ENCODE measurements around the gene BNIP2.

The BNIP2 gene, protein sequence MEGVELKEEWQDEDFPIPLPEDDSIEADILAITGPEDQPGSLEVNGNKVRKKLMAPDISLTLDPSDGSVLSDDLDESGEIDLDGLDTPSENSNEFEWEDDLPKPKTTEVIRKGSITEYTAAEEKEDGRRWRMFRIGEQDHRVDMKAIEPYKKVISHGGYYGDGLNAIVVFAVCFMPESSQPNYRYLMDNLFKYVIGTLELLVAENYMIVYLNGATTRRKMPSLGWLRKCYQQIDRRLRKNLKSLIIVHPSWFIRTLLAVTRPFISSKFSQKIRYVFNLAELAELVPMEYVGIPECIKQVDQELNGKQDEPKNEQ

DNA sequence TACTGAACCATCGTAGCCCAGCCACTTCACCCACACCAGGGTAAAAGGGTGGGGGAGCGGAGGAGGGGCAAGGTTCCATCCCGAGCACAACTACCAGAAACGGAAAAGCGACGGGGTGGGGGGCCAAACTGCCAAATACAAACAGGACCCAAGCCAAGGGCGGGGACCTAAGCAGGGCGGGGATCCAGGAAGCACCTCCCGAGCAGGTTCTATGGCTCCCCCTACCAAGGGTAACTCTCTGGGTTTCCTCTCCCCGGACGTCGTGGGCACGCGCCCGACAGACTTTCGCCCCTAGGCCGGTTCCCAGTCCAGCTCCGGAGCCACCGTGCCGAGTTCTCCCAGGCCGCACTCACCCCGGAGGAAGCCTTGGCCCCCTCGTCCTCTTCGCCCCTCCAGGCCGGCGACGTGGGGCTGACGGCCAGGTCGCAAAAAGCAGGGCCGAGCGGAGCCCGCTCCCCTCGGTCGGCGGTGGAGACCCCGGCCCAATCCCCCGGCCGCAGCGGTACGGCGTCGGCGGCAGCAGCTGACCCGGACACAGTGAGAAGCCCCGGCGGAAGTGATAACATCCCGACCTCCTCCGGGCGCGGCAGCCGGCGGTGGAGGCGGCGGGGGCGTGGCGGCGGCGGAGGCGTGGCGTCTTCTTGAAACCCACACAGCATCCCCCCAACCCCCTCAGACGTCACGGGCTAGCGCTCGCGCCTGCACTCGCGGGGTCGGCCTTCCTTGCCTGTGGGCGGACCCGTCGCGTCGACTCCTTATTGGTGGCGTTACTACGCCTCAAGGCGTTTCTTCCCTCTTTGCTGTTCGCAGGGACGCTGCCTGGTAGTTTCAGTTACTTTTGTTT lies at the start of gene BNIP2:
TSS of gene BNIP2 (minus strand) at position 539 of the 844 bp plus-strand sequence. CDS start 6,863 bp downstream, outside the sequence.
- peak; percentile 96 to 99 for DNase-seq (ENCODE audit: low spot score in 2 of 2)
- H3K4me3 Mint-ChIP-seq = peak within 1 kb of the TSS; percentile 97
- H3K27me3 Mint-ChIP-seq = no peaks in the 10 kb centered on the region
- H3K27ac Mint-ChIP-seq = peak within 1 kb of the TSS; percentile 97
- no peaks in the 10 kb centered on the region for H3K9me3 Mint-ChIP-seq
- peak; percentile 81 for ATAC-seq (ENCODE audit: low read depth)
- H3K36me3 Mint-ChIP-seq = peaks cover 3% of the 10 kb centered on the region
- peaks cover 21% of the 10 kb centered on the region for H3K4me1 Mint-ChIP-seq

DNA sequence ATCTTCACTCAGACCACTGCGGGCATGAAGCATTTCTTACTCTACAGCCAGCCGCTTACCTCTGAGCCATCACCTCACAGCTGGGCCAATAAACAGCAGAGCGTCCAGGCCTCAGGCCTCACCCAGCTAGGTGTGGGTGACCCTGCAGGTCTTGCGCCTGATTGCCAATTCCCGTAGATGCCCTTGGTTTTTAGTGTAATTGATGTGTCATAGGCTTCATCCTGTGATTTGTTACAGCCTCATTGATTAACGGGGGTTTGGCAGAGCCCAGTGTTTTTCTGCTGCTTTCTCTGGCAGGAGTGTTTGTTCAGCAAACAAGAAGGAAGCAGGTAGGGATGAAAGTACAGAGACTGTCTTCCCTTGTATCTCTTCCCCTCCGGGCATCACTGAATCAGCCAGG lies 49.6 kb upstream of the BNIP2 start:
- H3K36me3 Mint-ChIP-seq = no peaks in the 10 kb centered on the region
- H3K4me3 Mint-ChIP-seq = no peak overlapping the region
- ATAC-seq (ENCODE audit: low read depth) (no peak), DNase-seq (ENCODE audit: low spot score in 2 of 2) (no peak)
- no peaks in the 10 kb centered on the region for H3K4me1 Mint-ChIP-seq
- no peak overlapping the region for H3K27ac Mint-ChIP-seq
- H3K27me3 Mint-ChIP-seq = peaks cover 11% of the 10 kb centered on the region
- no peaks in the 10 kb centered on the region for H3K9me3 Mint-ChIP-seq

DNA sequence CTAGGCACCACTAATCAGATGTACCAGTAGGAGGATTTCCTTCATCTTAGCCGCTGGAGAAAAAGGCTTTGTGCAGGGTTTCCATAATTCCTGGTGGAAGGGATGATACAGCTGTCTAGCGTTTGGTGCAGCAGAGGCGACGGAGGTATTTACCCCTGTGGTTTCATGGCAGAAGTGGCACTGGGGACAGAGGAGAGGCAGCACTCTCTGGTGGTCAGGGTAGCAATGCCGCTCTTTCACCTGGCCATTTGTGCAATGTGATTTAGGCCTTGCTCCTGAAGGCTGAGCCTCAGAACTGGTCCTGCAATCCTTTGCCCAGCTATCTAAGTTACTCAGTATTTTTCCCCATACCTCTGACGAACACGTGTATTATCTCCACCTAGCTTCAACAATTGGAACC lies 47.1 kb upstream of the BNIP2 start:
- peaks cover 8% of the 10 kb centered on the region for H3K27me3 Mint-ChIP-seq
- DNase-seq (ENCODE audit: low spot score in 2 of 2) = no peak
- ATAC-seq (ENCODE audit: low read depth) = no peak
- H3K4me3 Mint-ChIP-seq = no peak overlapping the region
- no peaks in the 10 kb centered on the region for H3K9me3 Mint-ChIP-seq
- H3K27ac Mint-ChIP-seq = no peak overlapping the region
- no peaks in the 10 kb centered on the region for H3K36me3 Mint-ChIP-seq
- H3K4me1 Mint-ChIP-seq = no peaks in the 10 kb centered on the region

DNA sequence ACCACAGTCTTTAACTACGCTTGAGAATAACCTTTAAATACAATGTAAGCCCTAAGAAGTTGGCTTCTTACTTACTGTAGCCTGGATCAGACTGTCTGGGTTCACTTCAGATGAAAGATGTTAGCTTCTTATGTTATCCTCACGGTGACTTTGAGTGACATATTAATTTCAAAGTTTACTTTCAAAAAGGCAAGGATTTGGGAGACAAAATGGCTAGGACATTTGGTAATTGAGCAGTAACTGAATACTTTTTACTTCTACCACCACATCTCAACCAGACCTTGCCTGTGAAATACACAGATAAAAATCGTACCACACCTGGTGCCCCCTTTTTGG lies 36.0 kb upstream of the BNIP2 start:
- ATAC-seq (ENCODE audit: low read depth) (no peak), DNase-seq (ENCODE audit: low spot score in 2 of 2) (no peak)
- Mint-ChIP-seq H3K4me1 (no peaks in the 10 kb centered on the region), H3K4me3 (no peak overlapping the region), H3K27ac (no peak overlapping the region), H3K36me3 (no peaks in the 10 kb centered on the region), H3K27me3 (peaks cover 3% of the 10 kb centered on the region), H3K9me3 (no peaks in the 10 kb centered on the region)

DNA sequence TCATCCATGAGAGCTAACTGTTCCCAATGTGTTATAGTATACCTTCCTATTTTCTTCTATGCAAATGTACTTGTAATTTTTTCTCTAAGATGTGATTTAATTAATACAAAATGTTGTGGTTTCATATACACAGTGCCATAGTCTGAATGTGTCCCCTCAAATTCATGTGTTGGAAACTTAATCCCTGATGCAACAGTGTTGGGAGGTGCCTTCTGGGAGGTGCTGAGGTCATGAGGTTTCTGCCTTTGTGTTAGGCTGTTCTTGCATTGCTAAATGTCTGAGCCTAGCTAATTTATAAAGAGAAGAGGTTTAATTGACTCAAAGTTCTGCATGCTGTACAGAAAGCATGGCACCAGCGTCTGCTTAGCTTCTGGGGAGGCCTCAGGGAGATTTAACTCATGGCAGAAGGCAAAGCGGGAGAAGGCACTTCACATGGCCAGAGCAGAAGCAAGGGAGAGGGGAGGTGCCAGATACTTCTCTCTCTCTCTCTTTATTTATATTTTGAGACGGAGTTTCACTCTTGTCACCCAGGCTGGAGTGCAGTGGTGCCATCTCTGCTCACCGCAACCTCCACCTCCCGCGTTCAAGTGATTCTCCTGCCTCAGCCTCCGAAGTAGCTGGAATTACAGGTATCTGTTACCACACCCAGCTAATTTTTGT lies 34.7 kb upstream of the BNIP2 start:
- DNase-seq (ENCODE audit: low spot score in 2 of 2) (no peak), ATAC-seq (ENCODE audit: low read depth) (no peak)
- Mint-ChIP-seq H3K9me3 (no peaks in the 10 kb centered on the region), H3K4me3 (no peak overlapping the region), H3K36me3 (no peaks in the 10 kb centered on the region), H3K27me3 (peaks cover 3% of the 10 kb centered on the region), H3K4me1 (no peaks in the 10 kb centered on the region), H3K27ac (no peak overlapping the region)

DNA sequence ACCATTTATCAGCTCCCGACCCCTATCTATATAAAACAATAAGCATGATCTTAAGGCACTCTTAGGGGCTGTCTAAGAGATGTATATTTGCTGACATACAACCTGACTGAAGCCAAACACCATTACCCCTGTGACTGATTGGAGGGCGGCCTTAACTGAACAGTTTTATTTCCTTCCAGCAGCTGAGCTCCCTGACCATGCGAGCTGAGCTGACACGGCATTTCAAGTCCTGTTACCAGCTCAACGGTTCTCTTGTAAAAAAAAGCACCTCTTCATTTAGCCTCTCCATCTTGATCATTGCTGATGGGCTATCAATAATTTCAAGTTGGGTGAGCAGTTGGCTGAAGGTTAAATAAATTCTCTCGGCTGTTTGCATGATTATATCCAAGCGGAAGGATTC lies 33.4 kb upstream of the BNIP2 start:
- Mint-ChIP-seq H3K27me3 (peaks cover 3% of the 10 kb centered on the region), H3K36me3 (no peaks in the 10 kb centered on the region), H3K27ac (no peak overlapping the region), H3K4me3 (no peak overlapping the region), H3K9me3 (no peaks in the 10 kb centered on the region), H3K4me1 (no peaks in the 10 kb centered on the region)
- ATAC-seq (ENCODE audit: low read depth) (no peak), DNase-seq (ENCODE audit: low spot score in 2 of 2) (no peak)

DNA sequence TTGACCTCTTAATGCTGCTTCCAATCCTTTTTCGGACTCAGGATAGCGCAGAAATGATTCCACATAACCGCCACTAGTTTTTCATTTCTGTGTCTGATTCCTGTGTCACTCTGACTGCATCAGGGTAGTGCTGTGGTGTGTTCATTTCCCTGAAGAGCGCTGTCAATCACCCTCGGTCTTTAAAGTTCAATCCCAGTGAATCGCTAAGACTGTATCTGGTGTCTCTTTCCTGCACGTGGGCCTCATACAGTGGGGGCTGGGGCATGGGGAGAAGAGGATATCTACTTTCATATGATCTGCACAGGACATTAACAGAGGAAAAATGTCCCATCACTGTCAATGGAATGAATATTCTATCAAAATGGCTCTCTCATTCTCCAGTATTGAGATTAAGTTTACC lies 32.9 kb upstream of the BNIP2 start:
- Mint-ChIP-seq H3K9me3 (no peaks in the 10 kb centered on the region), H3K27ac (no peak overlapping the region), H3K4me3 (no peak overlapping the region), H3K4me1 (no peaks in the 10 kb centered on the region), H3K36me3 (no peaks in the 10 kb centered on the region), H3K27me3 (no peaks in the 10 kb centered on the region)
- no peak for DNase-seq (ENCODE audit: low spot score in 2 of 2)
- ATAC-seq (ENCODE audit: low read depth) = no peak

DNA sequence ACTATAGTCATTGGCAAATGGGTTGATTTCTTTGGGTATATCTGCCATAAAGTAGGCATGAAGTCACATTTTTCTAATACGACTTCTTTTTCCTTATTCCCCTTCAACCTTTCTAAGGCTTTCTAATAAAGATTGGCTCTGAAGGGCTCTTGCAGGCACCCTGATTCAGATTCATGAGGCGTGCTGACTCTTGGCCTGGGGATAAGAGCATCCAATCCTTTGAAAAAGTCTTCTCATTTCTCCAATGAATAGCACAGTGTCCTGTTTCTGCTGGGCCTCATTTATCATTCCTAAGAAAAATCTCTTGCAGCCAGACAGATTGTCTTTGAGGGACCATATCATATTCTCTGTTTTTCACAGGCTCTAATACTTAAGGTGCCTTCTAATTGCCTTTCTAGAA lies 32.3 kb upstream of the BNIP2 start:
- no peak for ATAC-seq (ENCODE audit: low read depth)
- Mint-ChIP-seq H3K4me1 (no peaks in the 10 kb centered on the region), H3K36me3 (no peaks in the 10 kb centered on the region), H3K4me3 (no peak overlapping the region), H3K27me3 (no peaks in the 10 kb centered on the region), H3K9me3 (no peaks in the 10 kb centered on the region), H3K27ac (no peak overlapping the region)
- no peak for DNase-seq (ENCODE audit: low spot score in 2 of 2)

DNA sequence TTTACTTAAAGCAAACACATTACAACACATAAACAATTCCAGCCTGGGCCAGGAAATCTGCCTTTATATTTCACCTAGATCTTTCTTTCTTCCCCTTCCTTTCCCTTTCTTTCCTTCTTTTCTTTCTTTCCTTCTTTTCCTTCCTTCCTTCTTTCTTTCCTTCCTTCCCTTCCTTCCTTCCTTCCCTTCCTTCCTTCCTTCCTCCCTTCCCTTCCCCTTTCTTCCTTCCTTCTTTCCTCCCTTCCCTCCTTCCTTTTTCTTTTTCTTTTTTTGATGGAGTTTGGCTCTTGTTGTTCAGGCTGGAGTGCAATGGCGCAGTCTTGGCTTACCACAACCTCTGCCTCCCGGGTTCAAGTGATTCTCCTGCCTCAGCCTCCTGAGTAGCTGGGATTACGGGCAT lies 24.1 kb upstream of the BNIP2 start:
- DNase-seq (ENCODE audit: low spot score in 2 of 2) (no peak), ATAC-seq (ENCODE audit: low read depth) (no peak)
- no peak overlapping the region for H3K4me3 Mint-ChIP-seq
- H3K36me3 Mint-ChIP-seq = peaks cover 2% of the 10 kb centered on the region
- H3K27ac Mint-ChIP-seq = no peak overlapping the region
- peaks cover 6% of the 10 kb centered on the region for H3K27me3 Mint-ChIP-seq
- H3K9me3 Mint-ChIP-seq = peaks cover 2% of the 10 kb centered on the region
- H3K4me1 Mint-ChIP-seq = no peaks in the 10 kb centered on the region

DNA sequence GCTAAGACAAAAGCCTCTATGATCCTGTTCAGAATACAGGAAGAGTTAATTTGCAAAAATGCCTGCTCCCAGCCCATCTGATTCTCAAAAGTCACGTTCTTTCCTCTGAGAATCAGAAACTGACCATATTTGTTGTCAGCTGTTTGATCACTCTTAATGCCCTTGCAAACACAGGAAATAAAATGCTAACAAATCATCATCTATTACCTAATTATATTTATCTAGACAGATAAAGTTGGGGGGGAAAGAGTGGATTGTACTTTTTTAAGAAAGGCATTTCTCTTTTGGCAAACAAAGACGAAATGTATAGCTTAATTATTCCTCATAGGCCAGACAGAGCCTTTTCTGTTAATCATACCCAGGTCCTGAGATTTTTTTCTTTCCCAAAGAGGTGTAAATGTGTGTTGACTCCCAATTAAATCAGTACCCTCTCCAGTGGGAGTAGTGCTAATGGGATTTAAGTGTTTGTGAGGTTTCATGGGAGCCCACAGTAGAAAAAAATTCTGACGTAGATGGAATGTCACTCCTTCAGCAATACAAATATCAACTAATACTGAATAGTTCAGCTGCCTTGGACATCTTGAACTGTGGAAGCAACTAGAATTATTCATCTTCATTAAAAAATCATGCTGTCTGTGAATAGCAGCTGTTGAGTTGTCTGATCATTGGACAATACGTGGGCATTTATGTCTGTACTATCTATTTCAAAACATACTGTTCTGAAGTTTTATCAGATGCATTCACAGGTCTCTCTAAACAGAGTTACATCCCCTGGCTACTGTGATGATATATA lies 22.5 kb upstream of the BNIP2 start:
- Mint-ChIP-seq H3K4me1 (no peaks in the 10 kb centered on the region), H3K27ac (no peak overlapping the region), H3K9me3 (peaks cover 7% of the 10 kb centered on the region), H3K4me3 (no peak overlapping the region), H3K27me3 (peaks cover 9% of the 10 kb centered on the region), H3K36me3 (peaks cover 7% of the 10 kb centered on the region)
- ATAC-seq (ENCODE audit: low read depth) = no peak
- DNase-seq (ENCODE audit: low spot score in 2 of 2) = no peak

DNA sequence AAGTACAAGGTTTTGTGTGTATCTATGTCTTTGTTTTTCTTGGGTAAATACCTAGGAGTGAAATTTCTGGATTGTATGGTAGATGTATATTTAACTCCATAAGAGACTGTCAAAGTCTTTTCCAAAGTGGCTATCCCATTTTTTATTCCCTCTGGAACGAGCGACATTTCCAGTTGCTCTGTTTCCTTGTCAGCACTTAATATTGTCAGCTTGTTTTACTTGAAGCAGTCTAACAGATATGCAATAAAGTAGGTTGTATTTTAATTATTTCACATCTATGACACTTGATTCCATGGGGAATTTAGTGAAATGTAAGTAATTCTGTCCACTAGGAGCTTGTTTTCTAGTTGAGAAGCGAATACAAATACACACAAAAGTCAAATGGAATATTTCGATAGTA lies 18.5 kb upstream of the BNIP2 start:
- Mint-ChIP-seq H3K36me3 (peaks cover 7% of the 10 kb centered on the region), H3K27ac (no peak overlapping the region), H3K9me3 (peaks cover 7% of the 10 kb centered on the region), H3K4me3 (no peak overlapping the region), H3K4me1 (peaks cover 2% of the 10 kb centered on the region), H3K27me3 (peaks cover 7% of the 10 kb centered on the region)
- no peak for ATAC-seq (ENCODE audit: low read depth)
- no peak for DNase-seq (ENCODE audit: low spot score in 2 of 2)

DNA sequence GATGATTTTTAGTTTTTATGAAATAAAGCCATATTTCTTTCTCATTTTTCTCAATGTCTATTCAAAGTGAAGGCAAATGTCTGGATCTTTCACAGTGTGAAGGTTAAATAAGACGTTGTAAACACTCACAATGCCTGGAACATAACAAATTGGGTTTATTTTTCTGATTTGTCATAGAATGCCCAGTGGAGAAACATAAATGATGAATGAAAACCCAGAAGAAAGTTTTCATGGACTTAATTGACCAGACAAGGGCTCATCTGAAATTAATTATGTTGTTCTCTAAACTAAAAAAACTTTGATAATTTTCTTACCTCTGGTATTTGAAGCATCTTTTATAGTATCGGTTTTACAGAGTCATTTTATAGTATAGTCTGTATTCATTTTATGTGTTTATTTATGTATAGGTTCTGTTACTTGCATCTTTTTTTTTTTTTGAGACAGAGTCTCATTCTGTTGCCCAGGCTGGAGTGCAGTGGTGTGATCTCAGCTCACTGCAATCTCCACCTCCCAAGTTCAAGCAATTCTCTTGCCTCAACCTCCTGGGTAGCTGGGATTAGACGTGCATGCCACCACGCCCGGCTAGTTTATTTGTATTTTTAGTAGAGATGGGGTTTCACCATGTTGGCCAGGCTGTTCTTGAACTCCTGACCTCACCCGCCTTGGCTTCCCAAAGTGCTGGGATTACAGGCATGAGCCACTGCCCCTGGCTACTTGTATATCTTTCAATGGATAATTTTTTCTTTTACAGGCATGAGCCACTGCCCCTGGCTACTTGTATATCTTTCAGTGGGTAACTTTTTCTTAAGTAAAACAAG lies 15.1 kb upstream of the BNIP2 start:
- no peak overlapping the region for H3K4me3 Mint-ChIP-seq
- H3K9me3 Mint-ChIP-seq = peaks cover 7% of the 10 kb centered on the region
- peaks cover 7% of the 10 kb centered on the region for H3K36me3 Mint-ChIP-seq
- H3K27me3 Mint-ChIP-seq = peaks cover 7% of the 10 kb centered on the region
- ATAC-seq (ENCODE audit: low read depth) = no peak
- DNase-seq (ENCODE audit: low spot score in 2 of 2) = no peak
- H3K4me1 Mint-ChIP-seq = peaks cover 2% of the 10 kb centered on the region
- no peak overlapping the region for H3K27ac Mint-ChIP-seq

DNA sequence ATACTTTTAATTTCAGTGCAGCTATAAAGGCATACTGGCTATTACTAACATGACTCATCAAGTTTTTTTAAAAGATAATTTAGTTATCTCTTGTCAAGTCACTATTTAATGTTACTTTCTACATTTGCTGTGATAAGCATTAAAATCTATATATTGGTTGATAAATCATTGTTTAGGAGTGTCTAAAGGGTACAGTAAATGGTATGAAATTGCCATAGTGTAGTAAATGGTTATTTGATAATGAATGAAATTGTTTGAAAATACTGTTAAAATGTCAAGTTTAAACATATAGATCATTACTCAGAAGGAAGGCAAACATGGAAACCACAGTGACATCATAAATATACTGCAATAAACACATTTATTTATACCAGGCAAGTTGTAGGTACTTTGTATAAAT lies 13.2 kb upstream of the BNIP2 start:
- Mint-ChIP-seq H3K4me3 (no peak overlapping the region), H3K27ac (no peak overlapping the region), H3K9me3 (peaks cover 4% of the 10 kb centered on the region), H3K36me3 (peaks cover 4% of the 10 kb centered on the region), H3K27me3 (peaks cover 5% of the 10 kb centered on the region), H3K4me1 (peaks cover 2% of the 10 kb centered on the region)
- DNase-seq (ENCODE audit: low spot score in 2 of 2) (no peak), ATAC-seq (ENCODE audit: low read depth) (no peak)

All from memory B cell (primary cell).